WERI-Rb-1 (cell line): ENCODE results near the gene NSUN6.

Experiments used
- DNase-seq: peaks from one replicate; pipeline ENCODE4 v3.0.0-alpha.2; 2020
- H3K27ac ChIP-seq: fragments of 250-450 bp; sonication (Bioruptor Pico); 2 replicates; pipeline ENCODE4 v1.5.1; 2020; ENCODE audit warnings: mild to moderate bottlenecking, moderate library complexity
- H3K27me3 ChIP-seq: fragments of 250-450 bp; sonication (Bioruptor Pico); 2 replicates; pipeline ENCODE4 v1.5.1; 2021; ENCODE audit warnings: mild to moderate bottlenecking, low read depth, moderate library complexity; ENCODE audit not compliant: insufficient read depth, severe bottlenecking
- H3K36me3 ChIP-seq: fragments of 250-450 bp; sonication (Bioruptor Pico); 2 replicates; pipeline ENCODE4 v1.5.1; 2020; ENCODE audit warnings: mild to moderate bottlenecking, moderate library complexity
- H3K4me3 ChIP-seq: 2 replicates; pipeline ENCODE4 v1.5.1; 2011; ENCODE audit warnings: low read depth, mild to moderate bottlenecking, control low read depth, low read length
- H3K9me3 ChIP-seq: fragments of 250-450 bp; sonication (Bioruptor Pico); 2 replicates; pipeline ENCODE4 v1.5.1; 2021; ENCODE audit warnings: mild to moderate bottlenecking, moderate library complexity; ENCODE audit not compliant: severe bottlenecking
- CTCF ChIP-seq: IDR thresholded peaks from 2 replicates; pipeline ENCODE4 v1.5.1; 2011; ENCODE audit warnings: low read depth, mild to moderate bottlenecking, control low read depth, inconsistent platforms, low read length

The NSUN6 gene

GRCh38 chr10:18527687-18528086, 123.7 kb downstream of the NSUN6 start:
- H3K36me3 ChIP-seq, result no peaks in the 10 kb centered on the region
- no peak overlapping the region for H3K27ac ChIP-seq
- H3K27me3 ChIP-seq, result no peaks in the 10 kb centered on the region
- no peak for DNase-seq
- TF ChIP-seq CTCF, result no peak
- no peak overlapping the region for H3K4me3 ChIP-seq
- H3K9me3 ChIP-seq, result no peaks in the 10 kb centered on the region

- no peaks in the 10 kb centered on the region for H3K27me3 ChIP-seq
- DNase-seq, result no peak
- no peak for TF ChIP-seq CTCF
- no peak overlapping the region for H3K4me3 ChIP-seq
- H3K9me3 ChIP-seq, result no peaks in the 10 kb centered on the region
- no peaks in the 10 kb centered on the region for H3K36me3 ChIP-seq
- H3K27ac ChIP-seq, result no peak overlapping the region
These were observed 127.5 kb downstream of the NSUN6 start for GRCh38 chr10:18523858-18524257.

- Histone ChIP-seq H3K27me3 (no peaks in the 10 kb centered on the region), H3K9me3 (no peaks in the 10 kb centered on the region), H3K4me3 (no peak overlapping the region), H3K36me3 (no peaks in the 10 kb centered on the region), H3K27ac (no peak overlapping the region)
- DNase-seq, result no peak
- TF ChIP-seq CTCF, result no peak
These were observed 128.4 kb downstream of the NSUN6 start for GRCh38 chr10:18523025-18523424.

GRCh38 chr10:18516851-18517250, 134.5 kb downstream of the NSUN6 start:
- H3K36me3 ChIP-seq, result no peaks in the 10 kb centered on the region
- H3K27me3 ChIP-seq, result no peaks in the 10 kb centered on the region
- DNase-seq, result no peak
- no peak overlapping the region for H3K4me3 ChIP-seq
- no peaks in the 10 kb centered on the region for H3K9me3 ChIP-seq
- no peak overlapping the region for H3K27ac ChIP-seq
- no peak for TF ChIP-seq CTCF

- H3K36me3 ChIP-seq, result no peaks in the 10 kb centered on the region
- TF ChIP-seq CTCF, result no peak
- no peak overlapping the region for H3K27ac ChIP-seq
- no peak for DNase-seq
- H3K27me3 ChIP-seq, result no peaks in the 10 kb centered on the region
- no peaks in the 10 kb centered on the region for H3K9me3 ChIP-seq
- H3K4me3 ChIP-seq, result no peak overlapping the region
These were observed 136.8 kb downstream of the NSUN6 start for GRCh38 chr10:18514537-18514936.

GRCh38 chr10:18508587-18508986, 142.8 kb downstream of the NSUN6 start:
- DNase-seq, result no peak
- Histone ChIP-seq H3K36me3 (no peaks in the 10 kb centered on the region), H3K4me3 (no peak overlapping the region), H3K9me3 (no peaks in the 10 kb centered on the region), H3K27ac (no peak overlapping the region), H3K27me3 (no peaks in the 10 kb centered on the region)
- no peak for TF ChIP-seq CTCF
